Activated T-helper 17 cell treated with anti-CD3 and anti-CD28 coated beads, Interleukin-2, amount 50 U/mL, for 72 hours (primary cell): ENCODE data around the gene ATP6V1F. TPM values are rescaled to one million over a fixed set of nuclear protein-coding genes. Genes with fewer than 3 reads are reported as not detected.
A peak's percentile ranks its signal among the peaks of the same experiment; 100 is the strongest.

Experiments used
- ATAC-seq: fragments of 150-1000 bp; cut with Tn5 transposase; replicated peaks from 2 replicates; pipeline ENCODE4 v1.10.0; 2021; ENCODE audit warnings: mild to moderate bottlenecking, moderate library complexity
- H3K27ac Mint-ChIP-seq: one replicate; pipeline ENCODE4 v1.8.0; 2022; ENCODE audit warnings: mixed read lengths
- H3K27me3 Mint-ChIP-seq: one replicate; pipeline ENCODE4 v1.8.0; 2022; ENCODE audit warnings: mixed read lengths
- H3K36me3 Mint-ChIP-seq: one replicate; pipeline ENCODE4 v1.8.0; 2022; ENCODE audit warnings: low read depth, mild to moderate bottlenecking, mixed read lengths
- H3K4me1 Mint-ChIP-seq: one replicate; pipeline ENCODE4 v1.8.0; 2022; ENCODE audit warnings: mixed read lengths
- H3K4me3 Mint-ChIP-seq: one replicate; pipeline ENCODE4 v1.8.0; 2022; ENCODE audit warnings: mild to moderate bottlenecking, mixed read lengths
- H3K9me3 Mint-ChIP-seq: one replicate; pipeline ENCODE4 v1.8.0; 2022; ENCODE audit warnings: mixed read lengths
- total RNA-seq, 2 donors: library from RNA; stranded (reverse); gene quantifications; one replicate each; pipeline ENCODE4 v1.2.3, GENCODE V29; 2022

ATP6V1F gene
- 100 to 1,000 TPM in 1 of 2 donors, 10 to 100 TPM in 1; 69.9 to 127 TPM for total RNA-seq

- Mint-ChIP-seq H3K4me3 (peak within 1 kb of the TSS; percentile 83), H3K36me3 (peaks cover 18% of the 10 kb centered on the region), H3K27me3 (no peaks in the 10 kb centered on the region), H3K9me3 (no peaks in the 10 kb centered on the region), H3K4me1 (peaks cover 13% of the 10 kb centered on the region), H3K27ac (peak within 1 kb of the TSS; percentile 87)
- peak; percentile 94 for ATAC-seq
These were observed at the start of gene ATP6V1F for GRCh38 chr7:128862571-128863432. Gene ATP6V1F (plus strand): TSS chr7:128862856. CDS start chr7:128862905, 49 bp downstream.

- no peak for ATAC-seq
- no peak overlapping the region for H3K27ac Mint-ChIP-seq
- no peak overlapping the region for H3K4me3 Mint-ChIP-seq
- H3K27me3 Mint-ChIP-seq: no peaks in the 10 kb centered on the region
- H3K4me1 Mint-ChIP-seq: no peaks in the 10 kb centered on the region
- H3K36me3 Mint-ChIP-seq: no peaks in the 10 kb centered on the region
- H3K9me3 Mint-ChIP-seq: no peaks in the 10 kb centered on the region
These were observed 48.2 kb upstream of the ATP6V1F start for GRCh38 chr7:128814499-128814898.

GRCh38 chr7:128815289-128815942 lies 47.2 kb upstream of the ATP6V1F start:
- no peaks in the 10 kb centered on the region for H3K9me3 Mint-ChIP-seq
- no peaks in the 10 kb centered on the region for H3K36me3 Mint-ChIP-seq
- H3K4me3 Mint-ChIP-seq: no peak overlapping the region
- H3K27ac Mint-ChIP-seq: no peak overlapping the region
- no peaks in the 10 kb centered on the region for H3K4me1 Mint-ChIP-seq
- no peak for ATAC-seq
- no peaks in the 10 kb centered on the region for H3K27me3 Mint-ChIP-seq

- ATAC-seq: no peak
- no peaks in the 10 kb centered on the region for H3K4me1 Mint-ChIP-seq
- no peak overlapping the region for H3K4me3 Mint-ChIP-seq
- H3K27ac Mint-ChIP-seq: no peak overlapping the region
- H3K36me3 Mint-ChIP-seq: no peaks in the 10 kb centered on the region
- no peaks in the 10 kb centered on the region for H3K9me3 Mint-ChIP-seq
- no peaks in the 10 kb centered on the region for H3K27me3 Mint-ChIP-seq
These were observed 44.0 kb upstream of the ATP6V1F start for GRCh38 chr7:128818694-128819093.

- Mint-ChIP-seq H3K4me3 (no peak overlapping the region), H3K27ac (no peak overlapping the region), H3K9me3 (no peaks in the 10 kb centered on the region), H3K4me1 (no peaks in the 10 kb centered on the region), H3K36me3 (no peaks in the 10 kb centered on the region), H3K27me3 (peaks cover 3% of the 10 kb centered on the region)
- no peak for ATAC-seq
These were observed 40.9 kb upstream of the ATP6V1F start for GRCh38 chr7:128821724-128822123.

GRCh38 chr7:128826512-128826911 lies 36.1 kb upstream of the ATP6V1F start:
- H3K4me3 Mint-ChIP-seq: no peak overlapping the region
- H3K9me3 Mint-ChIP-seq: no peaks in the 10 kb centered on the region
- no peak for ATAC-seq
- no peaks in the 10 kb centered on the region for H3K36me3 Mint-ChIP-seq
- no peak overlapping the region for H3K27ac Mint-ChIP-seq
- H3K4me1 Mint-ChIP-seq: no peaks in the 10 kb centered on the region
- H3K27me3 Mint-ChIP-seq: peaks cover 24% of the 10 kb centered on the region

GRCh38 chr7:128826916-128827247 lies 35.8 kb upstream of the ATP6V1F start:
- Mint-ChIP-seq H3K27me3 (peaks cover 24% of the 10 kb centered on the region), H3K4me1 (no peaks in the 10 kb centered on the region)

GRCh38 chr7:128827248-128827958 lies 35.3 kb upstream of the ATP6V1F start:
- H3K27me3 Mint-ChIP-seq: peaks cover 24% of the 10 kb centered on the region
- H3K4me1 Mint-ChIP-seq: no peaks in the 10 kb centered on the region
- H3K27ac Mint-ChIP-seq: no peak overlapping the region
- H3K9me3 Mint-ChIP-seq: no peaks in the 10 kb centered on the region
- no peak for ATAC-seq
- no peak overlapping the region for H3K4me3 Mint-ChIP-seq
- no peaks in the 10 kb centered on the region for H3K36me3 Mint-ChIP-seq

More at GRCh38 chr7:128826916-128827247, 35.8 kb upstream of the ATP6V1F start:
- ATAC-seq: no peak
- H3K9me3 Mint-ChIP-seq: no peaks in the 10 kb centered on the region
- no peak overlapping the region for H3K27ac Mint-ChIP-seq
- no peak overlapping the region for H3K4me3 Mint-ChIP-seq
- H3K36me3 Mint-ChIP-seq: no peaks in the 10 kb centered on the region

- Mint-ChIP-seq H3K4me1 (no peaks in the 10 kb centered on the region), H3K4me3 (no peak overlapping the region), H3K36me3 (no peaks in the 10 kb centered on the region), H3K27me3 (peaks cover 24% of the 10 kb centered on the region), H3K9me3 (no peaks in the 10 kb centered on the region), H3K27ac (no peak overlapping the region)
- ATAC-seq: no peak
These were observed 34.5 kb upstream of the ATP6V1F start for GRCh38 chr7:128827971-128828711.

GRCh38 chr7:128829391-128830166 lies 33.1 kb upstream of the ATP6V1F start:
- ATAC-seq: no peak
- Mint-ChIP-seq H3K36me3 (no peaks in the 10 kb centered on the region), H3K27ac (no peak overlapping the region), H3K27me3 (peaks cover 24% of the 10 kb centered on the region), H3K9me3 (no peaks in the 10 kb centered on the region), H3K4me1 (no peaks in the 10 kb centered on the region), H3K4me3 (no peak overlapping the region)

GRCh38 chr7:128830231-128831177 lies 32.2 kb upstream of the ATP6V1F start, which contains the start of gene FLNC:
Gene FLNC (plus strand): TSS chr7:128830406. CDS start chr7:128830638, 232 bp downstream.
- Mint-ChIP-seq H3K9me3 (no peaks in the 10 kb centered on the region), H3K4me1 (no peaks in the 10 kb centered on the region), H3K27me3 (peaks cover 24% of the 10 kb centered on the region), H3K36me3 (no peaks in the 10 kb centered on the region), H3K27ac (no peak within 1 kb of the TSS), H3K4me3 (peak within 1 kb of the TSS; percentile 64)
- ATAC-seq: peak; percentile 65

GRCh38 chr7:128831178-128831993 lies 31.3 kb upstream of the ATP6V1F start:
- Mint-ChIP-seq H3K4me1 (no peaks in the 10 kb centered on the region), H3K27ac (no peak overlapping the region), H3K36me3 (no peaks in the 10 kb centered on the region), H3K4me3 (peak overlapping the region; percentile 64), H3K27me3 (peaks cover 24% of the 10 kb centered on the region), H3K9me3 (no peaks in the 10 kb centered on the region)
- ATAC-seq: no peak
